ENCODE results near the gene MED16. TPM values are rescaled to one million over a fixed set of nuclear protein-coding genes. Genes with fewer than 3 reads are reported as not detected.
"Not testable (repeated sequence)": the region's sequence is repeated elsewhere in the genome, so short reads cannot be mapped to it uniquely, and the experiment has no call there.

Gene MED16
- total RNA-seq, 4 donors from 2014 or later = 45.1 to 63.9 (median 57.0) TPM

DNA sequence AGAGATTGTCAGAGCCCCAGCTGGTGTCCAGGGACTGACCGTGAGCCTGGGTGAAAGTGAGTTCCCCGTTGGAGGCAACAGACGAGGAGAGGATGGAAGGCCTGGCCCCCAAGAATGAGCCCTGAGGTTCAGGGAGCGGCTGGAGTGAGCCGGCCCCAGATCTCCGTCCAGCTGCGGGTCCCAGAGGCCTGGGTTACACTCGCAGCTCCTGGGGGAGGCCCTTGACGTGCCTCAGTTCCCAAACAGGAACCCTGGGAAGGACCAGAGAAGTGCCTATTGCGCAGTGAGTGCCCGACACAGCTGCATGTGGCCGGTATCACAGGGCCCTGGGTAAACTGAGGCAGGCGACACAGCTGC lies 42.0 kb downstream of the MED16 start:
- Histone ChIP-seq H3K4me1 (peaks cover 31% of the 10 kb centered on the region), H3K9me3 (no peaks in the 10 kb centered on the region), H3K27me3 (peaks cover 37% of the 10 kb centered on the region), H3K27ac (peak overlapping the region; percentile 63), H3K36me3 (no peaks in the 10 kb centered on the region), H3K4me3 (no peak overlapping the region)
- no CpG with 5 or more reads among the region's 13 CpGs for WGBS
- TF ChIP-seq EP300 (IDR thresholded peaks at IDR 0.05) (no peak), POLR2AphosphoS5 (IDR thresholded peaks at IDR 0.05) (no peak), POLR2A (IDR thresholded peaks at IDR 0.05) (no peak)
- TF ChIP-seq, protein P1, sequence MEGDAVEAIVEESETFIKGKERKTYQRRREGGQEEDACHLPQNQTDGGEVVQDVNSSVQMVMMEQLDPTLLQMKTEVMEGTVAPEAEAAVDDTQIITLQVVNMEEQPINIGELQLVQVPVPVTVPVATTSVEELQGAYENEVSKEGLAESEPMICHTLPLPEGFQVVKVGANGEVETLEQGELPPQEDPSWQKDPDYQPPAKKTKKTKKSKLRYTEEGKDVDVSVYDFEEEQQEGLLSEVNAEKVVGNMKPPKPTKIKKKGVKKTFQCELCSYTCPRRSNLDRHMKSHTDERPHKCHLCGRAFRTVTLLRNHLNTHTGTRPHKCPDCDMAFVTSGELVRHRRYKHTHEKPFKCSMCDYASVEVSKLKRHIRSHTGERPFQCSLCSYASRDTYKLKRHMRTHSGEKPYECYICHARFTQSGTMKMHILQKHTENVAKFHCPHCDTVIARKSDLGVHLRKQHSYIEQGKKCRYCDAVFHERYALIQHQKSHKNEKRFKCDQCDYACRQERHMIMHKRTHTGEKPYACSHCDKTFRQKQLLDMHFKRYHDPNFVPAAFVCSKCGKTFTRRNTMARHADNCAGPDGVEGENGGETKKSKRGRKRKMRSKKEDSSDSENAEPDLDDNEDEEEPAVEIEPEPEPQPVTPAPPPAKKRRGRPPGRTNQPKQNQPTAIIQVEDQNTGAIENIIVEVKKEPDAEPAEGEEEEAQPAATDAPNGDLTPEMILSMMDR (IDR thresholded peaks at IDR 0.05) = no peak
- no peak for DNase-seq (ENCODE audit: low spot score in 2 of 2)

DNA sequence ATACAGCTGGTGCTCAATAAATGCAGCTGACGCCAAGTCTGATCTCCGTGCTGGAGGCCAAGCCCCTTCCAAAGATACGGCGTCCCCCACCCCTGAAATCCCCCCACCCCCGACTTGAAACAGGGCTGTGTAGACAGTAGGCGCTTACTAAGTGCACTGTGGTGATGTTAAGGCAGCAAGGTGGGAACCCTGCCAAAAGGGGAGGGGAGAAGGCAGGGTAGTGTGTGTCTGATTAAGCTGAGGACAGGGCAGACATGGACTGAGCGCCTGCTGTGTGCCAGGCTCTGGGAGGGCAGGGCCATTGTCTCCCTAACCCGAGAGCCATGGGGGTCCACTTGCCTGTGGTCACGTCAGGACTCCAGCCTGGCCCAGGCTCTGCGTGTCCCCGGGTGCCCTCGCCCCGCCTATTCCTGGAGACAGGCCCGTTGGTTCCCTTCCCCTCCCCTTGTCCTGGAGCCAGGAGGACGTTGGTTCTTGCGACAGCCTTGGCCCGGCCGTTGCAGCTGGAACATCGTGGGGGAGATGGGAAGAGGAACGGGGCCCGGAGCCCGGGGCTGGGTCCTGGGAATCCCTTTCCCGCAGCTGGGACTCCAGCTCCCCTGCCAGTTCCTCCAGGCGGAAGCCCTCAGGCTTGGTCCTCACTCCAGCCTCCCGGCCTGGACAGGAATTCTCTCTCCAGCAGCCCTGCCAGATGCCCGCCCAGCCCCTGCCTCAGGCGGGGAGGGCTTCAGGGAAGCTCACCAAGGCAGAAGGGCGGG lies 42.6 kb downstream of the MED16 start:
- peak overlapping the region; percentile 63 for H3K27ac ChIP-seq
- DNase-seq (ENCODE audit: low spot score in 2 of 2) = peak; percentile 95 to 96
- 76% methylated on average over 6 of the region's 28 CpGs for WGBS
- peaks cover 31% of the 10 kb centered on the region for H3K4me1 ChIP-seq
- H3K36me3 ChIP-seq = no peaks in the 10 kb centered on the region
- no peak overlapping the region for H3K4me3 ChIP-seq
- H3K9me3 ChIP-seq = no peaks in the 10 kb centered on the region
- TF ChIP-seq POLR2A (IDR thresholded peaks at IDR 0.05) (peak in 1 of 2 donors; percentile 16), POLR2AphosphoS5 (IDR thresholded peaks at IDR 0.05) (peak in 2 of 3 donors; percentile 88), EP300 (IDR thresholded peaks at IDR 0.05) (peak; percentile 22)
- TF ChIP-seq, protein P1 (IDR thresholded peaks at IDR 0.05) = no peak
- peaks cover 41% of the 10 kb centered on the region for H3K27me3 ChIP-seq

DNA sequence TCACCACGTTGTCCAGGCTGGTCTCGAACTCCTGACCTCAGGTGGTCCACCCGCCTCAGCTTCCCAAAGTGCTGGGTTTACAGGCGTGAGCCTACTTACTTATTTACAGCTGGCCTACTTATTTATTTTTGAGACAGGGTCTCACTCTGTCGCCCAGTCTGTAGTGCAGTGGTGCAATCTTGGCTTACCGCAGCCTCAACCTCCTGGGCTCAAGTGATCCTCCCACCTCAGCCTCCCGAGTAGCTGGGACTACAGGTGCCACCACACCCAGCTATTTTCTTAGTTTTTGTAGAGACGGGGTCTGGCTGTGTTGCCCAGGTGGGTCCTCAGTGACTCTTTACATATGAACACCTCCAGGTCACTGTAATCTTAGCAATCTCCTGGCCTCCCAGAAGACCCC lies 43.8 kb downstream of the MED16 start:
- not testable (repeated sequence) for H3K27ac ChIP-seq; H3K36me3 ChIP-seq; H3K9me3 ChIP-seq; H3K4me3 ChIP-seq; DNase-seq (ENCODE audit: low spot score in 2 of 2)
- 78% methylated on average over 8 of the region's 8 CpGs for WGBS
- peaks cover 46% of the 10 kb centered on the region for H3K27me3 ChIP-seq
- H3K4me1 ChIP-seq = peaks cover 34% of the 10 kb centered on the region

DNA sequence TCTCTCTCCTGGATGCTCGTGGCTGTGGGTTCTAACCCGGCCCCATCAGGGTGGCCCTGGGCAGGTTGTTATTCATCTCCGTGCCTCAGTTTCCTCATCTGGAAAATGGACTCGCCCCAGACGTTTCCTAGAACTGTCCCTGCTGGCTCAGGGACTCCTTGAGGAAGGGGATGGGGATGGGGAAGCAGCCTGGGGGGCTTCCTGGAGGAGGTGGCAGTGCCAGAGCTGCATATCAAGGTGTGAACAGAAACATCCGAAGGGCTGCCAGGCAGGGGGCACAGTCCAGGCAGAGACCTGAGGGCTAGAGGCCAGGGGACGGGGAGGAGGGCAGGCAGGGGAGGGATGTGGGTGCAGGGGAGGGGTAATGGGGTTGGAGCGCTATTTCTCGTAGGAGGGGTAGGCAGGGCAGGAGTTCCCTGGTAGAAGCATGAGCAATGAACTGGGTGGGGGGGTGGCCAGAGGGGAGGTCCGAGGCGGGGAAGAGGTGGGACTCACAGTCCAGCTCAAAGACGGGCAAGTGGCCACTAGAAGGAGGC lies 44.5 kb downstream of the MED16 start:
- no peak overlapping the region for H3K27ac ChIP-seq
- WGBS = 40% methylated on average over 10 of the region's 12 CpGs
- no peak for DNase-seq (ENCODE audit: low spot score in 2 of 2)
- no peaks in the 10 kb centered on the region for H3K36me3 ChIP-seq
- no peak overlapping the region for H3K4me3 ChIP-seq
- peaks cover 41% of the 10 kb centered on the region for H3K4me1 ChIP-seq
- H3K9me3 ChIP-seq = no peaks in the 10 kb centered on the region
- TF ChIP-seq, protein P1 (IDR thresholded peaks at IDR 0.05) = no peak
- TF ChIP-seq POLR2AphosphoS5 (IDR thresholded peaks at IDR 0.05) = no peak
- TF ChIP-seq POLR2A (IDR thresholded peaks at IDR 0.05) = no peak
- TF ChIP-seq EP300 (IDR thresholded peaks at IDR 0.05) = no peak
- peaks cover 53% of the 10 kb centered on the region for H3K27me3 ChIP-seq

DNA sequence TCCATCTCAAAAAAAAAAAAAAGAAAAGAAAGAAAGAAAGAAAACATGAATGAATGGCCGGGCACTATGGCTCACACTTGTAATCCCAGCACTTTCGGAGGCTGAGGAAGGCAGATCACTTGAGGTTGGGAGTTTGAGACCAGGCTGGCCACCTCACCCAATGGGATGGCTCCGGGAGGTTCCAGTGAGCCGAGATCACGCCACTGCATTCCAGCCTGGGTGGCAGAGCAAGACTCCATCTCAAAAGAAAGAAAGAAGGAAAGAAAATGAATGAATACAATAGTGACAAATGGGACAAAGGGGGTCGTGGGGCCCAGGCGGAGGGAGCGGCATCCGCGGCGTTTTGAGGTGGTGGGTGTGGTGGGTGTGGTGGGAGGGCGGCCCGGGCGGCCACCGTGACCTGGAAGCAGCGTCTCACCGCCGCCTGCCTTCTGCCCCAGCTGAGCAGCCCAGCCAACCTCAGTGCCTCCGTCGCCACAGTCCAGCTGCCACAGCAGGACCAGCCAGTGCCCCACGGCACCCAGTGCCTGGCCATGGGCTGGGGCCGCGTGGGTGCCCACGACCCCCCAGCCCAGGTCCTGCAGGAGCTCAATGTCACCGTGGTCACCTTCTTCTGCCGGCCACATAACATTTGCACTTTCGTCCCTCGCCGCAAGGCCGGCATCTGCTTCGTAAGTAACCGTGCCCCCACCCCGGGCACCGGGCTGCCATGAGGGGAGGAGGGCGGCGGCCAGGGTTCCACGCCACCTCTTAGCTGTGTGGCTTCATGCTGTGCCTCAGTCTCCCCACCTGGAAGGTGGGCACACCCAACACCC lies 47.1 kb downstream of the MED16 start:
- 44% methylated on average over 23 of the region's 37 CpGs for WGBS
- Histone ChIP-seq H3K4me3 (no peak overlapping the region), H3K36me3 (no peaks in the 10 kb centered on the region), H3K27me3 (peaks cover 49% of the 10 kb centered on the region), H3K27ac (no peak overlapping the region), H3K4me1 (peaks cover 35% of the 10 kb centered on the region), H3K9me3 (no peaks in the 10 kb centered on the region)
- no peak for DNase-seq (ENCODE audit: low spot score in 2 of 2)
- TF ChIP-seq EP300 (IDR thresholded peaks at IDR 0.05) (no peak), POLR2A (IDR thresholded peaks at IDR 0.05) (no peak), POLR2AphosphoS5 (IDR thresholded peaks at IDR 0.05) (no peak)
- TF ChIP-seq, protein P1 (IDR thresholded peaks at IDR 0.05) = no peak

All from suprapubic skin (tissue), 4 donors.